ENCODE results near the gene CSNK2A2.

Gene CSNK2A2

GRCh38 chr16:58198022-58198683 lies at the start of gene CSNK2A2:
TSS of gene CSNK2A2 (minus strand) at chr16:58198106. CDS start at chr16:58197736, 370 bp downstream.
- peak in 1 of 2 experiments; percentile 9 for DNase-seq

GRCh38 chr16:58243528-58244004 lies 45.7 kb upstream of the CSNK2A2 start:
- DNase-seq = no peak

- DNase-seq = no peak
These were observed 38.9 kb upstream of the CSNK2A2 start for GRCh38 chr16:58236831-58237230.

- no peak for DNase-seq
These were observed 38.4 kb upstream of the CSNK2A2 start for GRCh38 chr16:58236231-58236690.

- no peak for DNase-seq
These were observed 37.8 kb upstream of the CSNK2A2 start for GRCh38 chr16:58235663-58236062.

GRCh38 chr16:58234831-58235595 lies 37.1 kb upstream of the CSNK2A2 start:
- no peak for DNase-seq

- no peak for DNase-seq
These were observed 32.4 kb upstream of the CSNK2A2 start for GRCh38 chr16:58230259-58230658.

GRCh38 chr16:58226790-58227189 lies 28.9 kb upstream of the CSNK2A2 start:
- DNase-seq = no peak

GRCh38 chr16:58225965-58226602 lies 28.2 kb upstream of the CSNK2A2 start:
- DNase-seq = no peak

GRCh38 chr16:58222532-58223316 lies 24.8 kb upstream of the CSNK2A2 start:
- no peak for DNase-seq

- no peak for DNase-seq
These were observed 21.5 kb upstream of the CSNK2A2 start for GRCh38 chr16:58219432-58219831.

GRCh38 chr16:58218786-58219185 lies 20.9 kb upstream of the CSNK2A2 start:
- DNase-seq = no peak

GRCh38 chr16:58217311-58217925 lies 19.5 kb upstream of the CSNK2A2 start:
- DNase-seq = no peak

- no peak for DNase-seq
These were observed 15.1 kb upstream of the CSNK2A2 start for GRCh38 chr16:58212824-58213655.

GRCh38 chr16:58211846-58212245 lies 13.9 kb upstream of the CSNK2A2 start:
- no peak for DNase-seq

GRCh38 chr16:58211245-58211644 lies 13.3 kb upstream of the CSNK2A2 start:
- DNase-seq = no peak

GRCh38 chr16:58205276-58206036 lies 7.5 kb upstream of the CSNK2A2 start:
- DNase-seq = no peak

- no peak for DNase-seq
These were observed 3.3 kb upstream of the CSNK2A2 start for GRCh38 chr16:58201163-58201562.

- DNase-seq = no peak
These were observed 2.3 kb upstream of the CSNK2A2 start for GRCh38 chr16:58200004-58200797.

Data from NCI-H187 (cell line).